NCI-H187 (cell line): ENCODE results near the gene PRCC.

Source experiments
- DNase-seq, 2 experiments: peaks; one replicate each; lab custom pipeline; 2025; lab: John Stamatoyannopoulos, UW

PRCC gene

DNA sequence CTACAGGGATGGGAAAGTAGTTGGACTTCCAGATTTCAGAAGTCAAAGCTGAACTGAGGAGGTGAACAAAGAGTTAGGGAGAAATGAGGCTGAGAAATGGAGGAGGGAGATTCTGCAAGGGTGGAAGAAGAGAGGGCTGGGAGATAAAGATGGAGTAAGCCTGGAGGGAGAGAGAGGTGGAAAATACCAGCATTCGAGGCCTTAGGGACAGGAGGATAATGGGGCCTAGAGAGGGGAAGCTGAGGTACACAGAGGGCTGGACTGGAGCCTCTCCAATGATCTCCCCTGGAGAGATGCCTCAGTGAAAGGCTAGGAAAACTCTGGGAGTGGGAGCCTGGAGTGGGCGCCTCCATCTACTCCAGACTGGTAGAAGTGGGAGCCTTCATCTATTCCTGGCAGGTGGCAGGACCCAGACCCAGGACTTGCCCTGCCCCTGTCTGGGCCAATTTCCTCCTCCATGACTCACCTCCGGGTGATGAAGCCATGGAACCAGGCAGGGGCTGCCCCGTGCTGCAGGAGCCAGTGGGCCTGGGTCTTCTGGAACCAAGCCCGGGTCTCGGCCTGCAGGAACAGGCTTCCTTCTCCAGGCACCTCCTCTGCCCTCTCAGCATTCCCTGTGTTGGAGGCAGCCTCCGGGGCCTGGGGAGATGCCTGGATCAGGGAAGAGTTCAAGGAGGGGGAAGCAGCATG lies 47.4 kb downstream of the PRCC start:
- no peak for DNase-seq

DNA sequence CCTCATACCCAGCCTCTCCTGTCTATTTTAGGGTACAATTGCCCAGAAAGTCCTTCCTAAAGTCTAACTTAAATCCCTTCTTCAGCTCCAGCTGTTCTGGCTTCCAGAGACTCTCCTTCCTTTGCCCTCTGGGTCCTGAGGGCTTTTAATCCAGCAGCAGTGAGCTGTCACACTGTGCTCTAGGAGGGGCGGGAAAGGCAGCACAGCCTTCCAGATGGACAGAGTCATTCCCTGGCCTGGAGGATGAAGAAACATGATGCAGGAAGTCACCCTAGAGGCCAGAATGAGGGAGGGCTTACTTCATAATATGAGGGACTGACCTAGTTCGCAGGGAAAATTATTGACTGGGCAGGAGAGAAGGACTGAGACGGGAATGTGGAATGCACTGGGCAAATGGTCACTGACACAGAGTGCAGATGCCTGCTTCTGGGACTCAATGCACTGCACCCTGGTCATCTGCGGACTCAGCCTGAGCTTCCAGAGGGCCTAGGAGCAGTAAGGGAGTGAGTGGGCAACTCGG lies 48.0 kb downstream of the PRCC start:
- no peak for DNase-seq

DNA sequence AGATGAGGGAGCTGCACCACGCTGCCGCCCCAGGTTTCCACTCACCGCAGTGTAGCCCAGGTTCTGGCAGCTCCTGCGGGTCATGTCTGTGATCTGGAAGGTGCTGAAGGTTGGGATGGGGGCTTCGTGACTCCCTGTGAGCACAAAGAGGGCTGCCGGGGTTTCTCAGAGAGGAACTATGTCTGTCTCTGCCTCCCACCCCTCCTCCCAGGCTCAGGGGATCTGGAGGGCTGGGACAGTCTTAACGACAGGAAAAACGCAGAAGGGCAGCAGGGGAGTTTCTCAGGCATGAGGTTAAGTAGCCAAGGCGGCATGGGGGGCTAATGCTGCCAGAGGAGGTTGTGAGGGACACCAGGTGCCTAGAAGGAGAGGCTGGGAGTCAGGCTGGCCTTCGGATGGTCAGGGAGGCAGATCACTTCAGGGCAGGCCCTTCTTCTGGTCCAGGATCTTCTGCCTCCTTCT lies 48.7 kb downstream of the PRCC start:
- DNase-seq: no peak

DNA sequence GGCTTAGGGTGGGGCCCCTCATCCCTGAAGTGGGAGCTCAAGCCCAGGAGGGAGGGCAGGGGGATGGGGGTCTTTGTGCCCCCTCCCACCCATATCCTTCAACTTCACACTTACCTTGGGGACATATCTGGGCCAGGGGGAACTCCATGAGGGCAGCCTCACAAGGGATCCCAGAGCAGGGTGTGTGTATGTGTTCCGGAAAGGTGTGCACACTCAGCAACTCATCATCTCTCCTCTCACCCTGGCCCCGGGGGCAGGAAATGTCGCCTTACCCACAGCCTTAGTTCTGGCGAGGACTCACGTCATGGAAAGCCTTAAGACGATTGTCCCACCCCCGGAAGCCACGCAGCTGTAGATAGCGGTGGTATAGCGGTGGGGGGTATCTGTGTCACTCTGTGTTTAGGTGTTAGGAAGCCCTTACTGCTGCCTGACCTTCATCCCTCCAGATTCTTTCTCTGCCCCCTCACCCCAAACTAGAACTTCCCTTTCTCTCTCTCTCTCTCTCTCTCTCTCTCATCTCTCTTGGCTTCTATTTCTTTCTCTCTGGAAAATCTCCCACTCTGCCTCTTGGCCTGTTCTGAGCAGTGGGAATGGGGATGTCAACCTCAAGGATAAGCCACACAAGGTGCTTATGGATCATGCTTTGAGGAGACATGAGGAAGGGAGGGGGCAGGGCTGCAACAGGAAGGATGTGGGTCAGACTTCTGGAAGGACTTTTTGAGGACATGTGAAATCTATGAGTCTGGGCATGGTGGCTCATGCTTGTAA lies 49.4 kb downstream of the PRCC start, which contains the start of gene SH2D2A:
TSS of gene SH2D2A (minus strand) at position 288 of the 768 bp plus-strand sequence. CDS start at position 148, 140 bp downstream.
- DNase-seq: no peak

DNA sequence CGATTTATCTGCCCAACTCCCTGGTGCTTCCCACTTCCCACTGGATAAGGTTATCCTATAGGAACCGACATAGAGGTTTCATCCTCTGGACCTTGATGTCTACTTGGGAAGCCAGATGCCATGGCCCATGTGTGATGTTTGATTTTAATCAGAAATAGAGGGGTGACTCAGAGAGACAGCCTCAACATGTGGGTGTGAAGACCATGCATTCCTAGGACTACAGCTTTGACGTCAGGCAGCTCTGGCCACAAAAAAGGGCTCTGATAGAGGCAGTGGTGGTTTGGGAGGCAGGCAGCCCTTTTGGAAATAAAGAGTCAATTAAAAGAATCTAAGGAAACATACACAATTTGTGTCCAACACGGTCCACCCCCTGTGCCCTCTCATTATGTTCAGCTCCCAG lies 54.5 kb downstream of the PRCC start:
- DNase-seq: no peak

DNA sequence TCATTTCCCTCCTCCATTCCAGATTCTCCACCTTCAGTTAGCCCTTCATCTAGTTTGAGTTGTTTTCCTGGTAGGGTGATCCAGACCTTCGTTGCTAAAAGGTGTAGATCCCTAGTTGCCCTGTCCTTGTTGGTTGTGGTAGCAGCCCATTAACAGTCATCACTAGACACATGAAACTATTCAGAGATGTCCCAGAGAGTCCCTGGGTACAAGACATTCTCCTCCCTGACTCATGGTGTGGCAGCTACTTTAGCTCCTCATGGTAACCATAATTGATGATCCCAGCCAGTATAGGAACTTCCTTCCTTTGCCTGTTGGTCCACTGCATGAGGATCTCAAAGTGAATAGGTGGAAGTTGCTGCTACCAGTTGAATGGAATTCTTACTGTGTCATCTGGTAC lies 55.3 kb downstream of the PRCC start:
- no peak for DNase-seq

DNA sequence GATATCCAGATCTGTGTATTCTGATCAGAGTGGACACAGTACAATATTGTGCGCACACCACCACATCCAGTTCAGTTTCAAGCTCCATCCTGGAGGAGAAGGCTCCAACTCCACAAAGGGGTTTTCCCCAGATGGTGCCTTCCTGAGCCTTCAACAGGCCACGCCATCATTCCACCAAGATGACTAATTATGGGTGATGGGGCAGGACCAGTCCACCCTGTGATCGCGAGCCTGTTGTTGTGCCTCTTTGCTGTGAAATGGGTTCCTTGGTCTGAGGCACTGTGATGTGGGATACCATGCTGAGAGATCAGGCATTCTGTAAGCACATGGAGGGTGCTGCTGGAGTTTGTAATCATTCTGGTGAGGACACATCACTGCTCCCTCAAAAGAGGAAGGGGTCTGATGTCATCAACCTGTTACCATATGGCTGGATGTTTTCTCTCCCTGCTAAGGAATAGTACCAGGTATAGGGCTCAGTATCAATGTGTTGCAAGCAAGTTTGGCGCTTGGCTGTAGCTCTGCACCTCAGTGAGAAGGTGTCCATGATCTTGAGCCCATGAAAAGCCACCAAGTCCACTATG lies 56.0 kb downstream of the PRCC start:
- DNase-seq: no peak

DNA sequence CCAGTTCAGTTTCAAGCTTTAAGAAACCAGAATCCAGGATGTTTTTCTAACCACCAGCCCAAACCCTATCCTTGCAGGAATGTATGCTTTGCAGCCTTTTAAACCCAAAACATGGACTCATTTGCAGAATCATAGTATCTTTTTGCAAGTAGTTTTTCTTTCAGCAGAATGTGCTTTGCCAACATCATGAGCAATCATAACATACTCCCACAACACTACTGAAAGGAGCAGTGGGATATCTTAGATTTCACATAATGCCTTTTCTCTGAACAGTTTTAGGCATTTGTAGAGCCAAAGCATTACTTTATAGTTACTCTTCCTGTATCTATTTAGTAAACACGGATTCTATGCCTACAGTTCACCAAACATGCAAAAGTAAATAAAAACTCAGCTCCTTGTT lies 59.3 kb downstream of the PRCC start:
- DNase-seq: no peak

DNA sequence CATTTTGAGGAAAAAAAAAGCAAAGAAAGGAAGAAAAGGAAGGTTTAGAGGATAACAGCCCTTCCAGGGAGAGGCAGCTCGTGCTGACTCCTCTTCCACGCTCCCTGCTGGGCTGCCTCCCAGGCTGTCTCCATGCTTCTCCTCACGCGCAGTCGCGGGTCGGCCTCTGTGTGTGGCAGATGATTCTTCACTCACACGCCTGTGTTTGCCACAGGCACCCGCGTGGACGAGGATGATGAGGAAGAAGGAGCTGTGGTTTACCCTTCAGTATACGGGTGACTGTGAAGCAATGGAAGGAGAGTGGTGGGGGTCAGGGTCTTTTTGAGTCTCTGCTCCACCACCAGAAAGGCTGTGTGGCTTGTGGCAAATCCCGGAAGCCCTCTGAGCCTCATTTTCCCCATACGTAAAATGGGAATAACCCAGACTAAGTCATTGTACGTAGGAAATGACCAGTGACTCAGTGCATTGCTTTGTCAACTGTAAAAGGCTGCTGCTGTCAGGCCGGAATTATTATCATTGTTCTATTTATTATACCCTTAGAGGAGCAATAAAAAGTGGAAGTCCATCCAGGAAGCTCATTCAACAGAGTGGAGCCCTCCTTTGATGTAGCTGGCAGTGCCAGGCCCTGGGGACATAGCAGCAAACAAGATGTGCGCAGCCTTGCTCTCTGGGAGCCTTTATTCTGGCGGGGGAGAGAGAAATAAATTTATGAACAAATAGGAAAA lies 61.2 kb downstream of the PRCC start:
- no peak for DNase-seq

DNA sequence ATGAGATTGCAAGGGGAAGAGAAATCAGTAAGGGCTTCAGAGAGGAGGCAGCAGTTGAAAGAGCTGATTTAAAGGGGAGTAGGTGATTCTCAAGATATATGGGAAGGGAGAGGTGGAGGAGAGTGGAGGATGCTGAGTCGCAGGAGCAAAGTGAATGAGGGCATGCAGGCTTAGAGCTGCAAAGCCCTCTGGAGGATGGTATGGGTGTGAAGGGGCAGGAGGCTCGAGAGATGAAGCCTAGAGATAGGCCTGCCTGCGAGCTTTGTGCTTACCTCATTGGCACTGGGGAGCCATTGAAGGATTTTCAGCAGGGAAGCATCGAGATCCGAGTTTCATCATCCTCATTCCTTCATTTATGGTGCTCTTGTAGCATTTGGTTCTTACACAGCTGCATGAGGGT lies 65.1 kb downstream of the PRCC start:
- no peak for DNase-seq

DNA sequence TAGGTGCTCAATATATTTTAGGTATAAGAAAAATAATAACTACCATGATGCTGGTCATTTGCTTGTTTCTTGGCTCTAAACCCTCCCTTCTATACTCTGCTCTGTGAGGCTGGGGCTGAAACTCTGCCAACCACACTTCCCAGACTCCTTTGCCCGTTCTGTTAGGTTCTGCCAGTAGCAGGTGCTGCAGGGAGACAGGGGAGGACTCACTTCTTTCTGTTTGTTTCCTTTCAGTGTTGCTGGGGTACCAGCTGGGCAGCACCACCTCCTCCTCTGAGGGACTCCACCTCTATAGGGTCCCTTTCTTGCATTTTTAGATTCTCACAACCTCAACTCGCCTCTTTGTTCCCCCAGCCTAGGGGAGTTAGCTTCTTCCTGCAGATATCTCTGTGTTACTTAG lies 66.3 kb downstream of the PRCC start:
- DNase-seq: no peak

DNA sequence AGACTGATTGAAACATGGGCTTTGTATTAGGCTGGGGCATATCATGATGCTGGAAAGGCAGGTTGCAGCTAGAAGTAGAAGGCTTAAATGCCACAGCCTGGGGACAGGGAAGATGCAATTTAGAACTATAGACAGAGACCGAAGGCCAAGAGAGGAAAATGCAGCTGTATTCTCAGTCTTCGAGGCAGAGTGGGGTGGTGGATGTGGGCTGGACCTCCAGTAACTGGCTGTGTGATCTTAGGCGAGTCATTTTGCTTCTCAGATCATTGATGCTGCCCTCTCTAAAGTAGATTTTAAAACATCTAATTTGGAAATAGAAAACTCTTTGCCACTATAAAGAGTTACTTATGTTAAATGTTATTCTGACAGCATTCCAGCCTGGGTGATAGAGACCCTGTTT lies 67.0 kb downstream of the PRCC start:
- no peak for DNase-seq

DNA sequence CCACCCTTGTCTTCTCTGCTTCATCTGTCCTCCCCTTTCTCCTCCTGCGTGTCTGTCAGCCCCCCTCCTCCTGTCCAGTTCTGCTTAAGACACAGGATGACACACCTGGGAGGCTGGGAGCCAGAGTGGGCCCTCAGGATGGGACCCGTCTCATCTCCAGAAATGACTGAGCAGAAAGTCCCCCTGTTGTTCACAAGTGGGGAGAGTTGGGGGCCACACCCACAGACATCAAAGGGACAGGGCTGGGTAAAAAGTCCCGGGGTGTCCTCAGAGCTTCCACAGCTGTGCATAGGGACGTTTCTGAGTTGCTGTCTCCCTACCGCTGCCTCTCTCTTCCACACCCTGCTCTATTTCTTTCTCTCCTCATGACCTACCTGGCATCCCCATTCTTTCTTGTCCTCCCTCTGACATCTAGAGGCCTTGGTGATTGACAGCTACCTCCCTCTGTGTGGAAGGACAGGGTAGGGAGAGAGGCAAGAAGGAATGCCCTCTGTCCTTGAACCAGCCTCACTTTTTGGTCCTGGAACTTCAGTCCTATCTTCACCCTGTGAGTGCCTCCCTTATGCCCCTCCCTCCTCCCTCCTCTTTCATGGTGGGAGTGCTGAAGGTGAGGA lies 68.8 kb downstream of the PRCC start:
- DNase-seq: no peak

DNA sequence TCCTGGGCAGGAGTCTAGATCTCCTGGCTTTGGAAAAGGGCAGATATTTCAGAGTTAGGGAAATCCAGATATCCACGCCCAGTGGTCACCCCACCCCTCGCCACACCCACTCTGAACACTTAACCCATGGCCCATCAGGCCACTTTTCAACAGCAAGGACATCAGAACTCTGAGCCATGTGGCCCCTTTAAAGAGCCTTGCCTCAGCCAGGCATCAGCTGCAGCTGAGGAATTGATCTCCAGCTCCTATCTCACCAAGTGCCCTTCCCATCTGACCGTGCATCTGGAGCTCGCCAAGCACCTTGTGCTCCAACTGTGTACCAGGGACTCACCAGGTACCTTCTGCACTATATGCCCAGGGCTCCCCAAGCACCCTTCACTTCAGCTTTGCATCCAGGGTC lies 69.6 kb downstream of the PRCC start:
- DNase-seq: no peak

DNA sequence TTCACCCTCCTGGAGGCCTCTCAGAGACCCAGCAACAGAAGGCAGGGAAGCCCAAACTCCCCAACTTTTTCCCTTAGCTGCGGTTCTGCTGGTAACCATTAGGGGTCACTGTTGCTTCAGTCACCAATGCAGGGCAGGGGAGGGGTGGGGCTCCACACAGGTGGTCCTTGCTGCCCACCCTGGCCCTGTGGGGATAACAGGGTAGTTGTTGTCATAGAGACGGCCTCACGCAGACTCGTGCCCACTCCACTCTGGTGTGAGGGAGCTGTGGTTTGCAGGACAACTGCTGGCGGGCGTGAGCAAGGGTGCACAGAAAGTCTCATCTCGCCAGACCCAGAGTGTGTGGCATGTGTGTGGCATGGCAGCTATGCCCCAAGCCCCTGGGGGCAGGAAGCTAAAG lies 71.6 kb downstream of the PRCC start:
- peak in 1 of 2 experiments; percentile 39 for DNase-seq

DNA sequence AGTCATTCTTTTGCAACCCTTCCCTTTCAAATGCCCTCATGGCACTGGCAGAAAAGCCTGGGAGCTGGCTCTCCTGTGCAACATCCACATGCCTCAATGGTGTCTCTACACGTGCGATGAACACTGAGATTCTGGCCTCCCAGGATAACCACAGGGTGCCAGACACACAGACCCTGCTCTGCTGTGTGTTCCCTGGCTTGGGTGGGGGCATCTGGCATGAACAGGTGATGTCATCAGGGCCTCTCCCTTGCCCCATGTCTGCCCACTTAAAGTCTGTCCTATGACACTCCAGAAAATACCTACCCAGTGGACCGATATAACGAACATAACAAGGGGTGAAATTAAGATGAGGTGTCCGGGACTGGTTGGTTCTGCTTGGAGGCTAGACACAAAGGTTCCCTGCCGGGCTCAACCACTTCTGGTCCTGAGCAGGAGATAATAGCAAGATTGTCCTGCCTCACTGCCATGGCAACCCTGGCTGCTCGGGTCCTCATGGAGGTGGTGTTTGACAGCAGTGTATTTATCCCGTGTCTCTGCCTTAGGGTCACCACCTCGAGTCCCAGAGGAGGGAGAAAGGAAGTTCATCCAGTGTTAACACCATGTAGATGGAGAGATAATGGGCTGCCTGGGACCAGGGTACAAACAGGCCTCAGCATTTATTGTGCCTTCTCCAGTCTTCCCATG lies 72.2 kb downstream of the PRCC start:
- DNase-seq: peak; percentile 63 to 75

DNA sequence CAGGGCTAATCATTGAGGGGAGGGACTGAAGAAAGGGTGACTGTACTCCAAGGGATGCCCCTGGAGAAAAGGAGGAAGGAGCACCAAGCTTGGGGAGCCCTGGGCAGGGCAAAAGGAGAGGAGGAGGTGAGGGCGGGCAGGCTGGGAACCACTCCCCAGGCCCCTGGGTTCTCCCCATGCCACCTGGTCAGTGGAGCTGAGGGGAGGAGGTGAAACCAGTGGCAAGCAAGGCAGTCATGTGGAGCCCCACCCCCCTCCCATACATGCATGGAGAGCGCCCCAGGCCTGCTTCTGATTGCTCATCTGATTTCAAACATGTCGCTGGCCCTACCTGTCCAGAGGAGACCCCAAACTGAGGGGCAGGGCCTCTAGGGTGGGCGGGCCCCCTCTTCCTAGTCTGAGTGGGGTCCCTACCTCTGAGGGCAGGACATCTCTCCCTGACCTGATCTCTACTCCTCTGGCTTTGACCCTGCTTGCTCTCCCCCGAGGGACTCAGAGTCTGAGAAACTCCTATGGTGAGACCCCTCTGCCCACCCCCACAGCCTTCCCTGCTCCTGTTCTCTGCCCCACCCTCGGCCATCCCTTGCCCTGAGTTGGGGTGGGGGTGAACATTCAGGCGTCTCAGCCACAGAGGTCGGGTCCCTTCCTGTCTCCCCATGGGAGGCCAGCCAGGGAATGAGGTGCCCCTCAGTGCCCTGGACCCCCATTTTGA lies 73.0 kb downstream of the PRCC start:
- no peak for DNase-seq

DNA sequence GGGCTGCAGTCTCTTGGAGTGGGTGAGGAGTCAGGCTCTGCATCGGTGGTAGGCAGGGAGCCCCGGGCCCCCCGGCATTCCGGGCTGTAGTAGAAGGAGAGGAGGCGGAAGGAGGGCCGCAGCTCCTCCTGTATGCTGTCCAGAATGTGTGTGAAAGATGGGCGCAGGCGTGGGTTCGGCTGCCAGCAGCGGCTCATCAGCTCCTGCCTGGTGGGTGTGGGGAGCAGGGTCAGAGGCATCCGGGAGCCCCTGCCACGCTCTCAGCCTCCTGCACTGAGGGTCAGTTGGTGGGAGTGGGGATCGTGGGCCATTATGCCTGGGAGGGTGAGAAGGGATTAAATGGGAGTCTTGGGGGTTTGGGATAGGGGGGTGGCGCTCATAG lies 73.6 kb downstream of the PRCC start:
- no peak for DNase-seq

DNA sequence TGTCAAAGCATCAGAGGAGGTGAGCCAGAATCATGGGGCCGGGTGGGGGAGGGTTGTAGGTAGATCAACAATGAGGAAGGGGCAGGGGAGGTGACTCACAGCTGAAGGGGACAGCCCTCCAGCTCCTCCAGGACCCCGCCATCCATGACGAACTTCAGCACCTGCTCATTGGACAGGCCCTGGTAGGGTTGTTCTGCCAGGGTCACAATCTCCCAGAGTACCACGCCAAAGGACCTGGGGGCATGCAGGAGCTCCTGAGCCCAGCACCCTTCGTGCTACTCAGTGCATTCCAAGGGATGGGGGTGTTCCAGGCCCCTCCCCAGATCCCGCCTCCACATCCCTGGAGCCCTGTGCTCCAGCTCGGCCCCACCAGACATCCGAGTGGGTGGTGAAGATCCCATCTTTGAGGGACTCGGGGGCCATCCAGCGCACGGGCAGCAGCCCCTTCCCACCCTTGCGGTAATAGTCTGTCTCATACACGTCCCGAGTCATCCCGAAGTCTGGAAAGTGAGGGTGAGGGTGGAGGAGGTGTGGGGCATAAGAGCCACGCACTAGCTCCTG lies 74.0 kb downstream of the PRCC start:
- DNase-seq: no peak

DNA sequence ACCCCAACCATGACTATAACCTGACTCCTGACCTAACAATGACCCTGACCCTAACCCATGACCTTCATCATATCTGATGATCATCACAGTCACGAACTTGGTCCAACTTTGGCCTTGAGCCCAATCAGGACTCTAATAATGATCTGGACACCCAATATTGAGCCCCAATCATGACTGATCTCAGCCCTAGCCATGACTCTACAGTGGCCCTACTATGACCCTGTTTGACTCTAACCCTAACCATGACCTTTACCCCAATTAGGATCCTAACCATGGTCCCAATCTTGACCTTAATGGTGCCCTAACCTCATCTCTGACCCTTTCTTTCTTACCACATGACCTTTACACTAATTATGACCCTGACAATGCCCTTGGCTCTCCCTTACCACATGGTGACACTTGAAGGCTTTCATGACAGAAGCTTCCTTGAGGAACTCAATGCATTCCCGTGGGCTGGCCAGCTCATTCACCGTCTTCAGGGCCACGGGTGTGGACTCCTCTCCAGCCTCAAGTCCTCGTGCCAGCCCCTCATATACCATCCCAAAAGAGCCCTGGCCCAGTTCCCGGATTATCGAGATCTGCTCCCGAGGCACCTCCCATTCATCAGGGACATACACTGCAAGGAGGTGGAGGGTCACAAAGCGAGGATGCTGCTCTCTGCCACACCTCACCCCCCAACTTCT lies 75.4 kb downstream of the PRCC start:
- DNase-seq: no peak
